Breast epithelium (tissue), 3 donors: ENCODE measurements around the gene POF1B.

Experiments
- CTCF ChIP-seq, 3 donors: fragments of 450-650 bp; IDR thresholded peaks; one replicate each; pipeline ENCODE4 v1.5.1; 2016 to 2017; ENCODE audit warnings: antibody characterized with exemption in 3 of 3, mild to moderate bottlenecking in 3 of 3, moderate library complexity in 3 of 3
- POLR2A ChIP-seq: fragments of 450-650 bp; IDR thresholded peaks from one replicate; pipeline ENCODE4 v1.6.1; 2016; ENCODE audit warnings: antibody characterized with exemption, mild to moderate bottlenecking, moderate library complexity
- POLR2AphosphoS5 ChIP-seq, 3 donors: sonication (generic); formaldehyde crosslinking; IDR thresholded peaks; one replicate each; pipeline ENCODE4 v1.6.1; 2017; ENCODE audit warnings: antibody characterized with exemption in 3 of 3

DNA sequence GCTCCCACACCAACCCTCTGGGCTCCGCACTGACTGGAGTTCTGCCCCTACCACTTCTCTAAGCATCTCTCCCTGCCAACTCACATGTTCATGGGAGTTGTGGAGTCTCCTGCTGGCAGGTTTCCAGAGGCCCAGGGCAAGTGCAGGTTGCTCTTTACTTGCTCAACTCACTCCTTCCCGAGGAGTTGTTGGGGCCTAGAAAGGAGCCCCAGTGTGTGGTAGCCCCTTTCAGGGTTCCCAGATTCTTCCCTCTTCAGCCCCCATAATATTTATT lies 52.5 kb downstream of the POF1B start:
- TF ChIP-seq POLR2AphosphoS5 (IDR thresholded peaks at IDR 0.05), result no peak
- no peak for TF ChIP-seq CTCF (IDR thresholded peaks at IDR 0.05)
- TF ChIP-seq POLR2A, result no peak
